HepG2 (cell line): ENCODE results near the gene UST. TPM values are rescaled to one million over a fixed set of nuclear protein-coding genes. Genes with fewer than 3 reads are reported as not detected.
A peak's percentile ranks its signal among the peaks of the same experiment; 100 is the strongest.

Source experiments
- ATAC-seq: fragments of 200-7000 bp; cut with Tn5 transposase; 3 replicates; pipeline ENCODE4 v1.9.1; 2020; ENCODE audit warnings: mild to moderate bottlenecking, moderate library complexity
- BruUV-seq: library from RNA; stranded (reverse); fragments of 400-500 nt; replicated peaks from 2 replicates; lab custom pipeline; 2021; lab: Mats Ljungman, UMichigan
- CTCF ChIA-PET: fragments of 300-600 bp; formaldehyde crosslinking; extraction: SDS; loops from one replicate; lab custom pipeline; 2021; ENCODE audit warnings: low total read pairs, inconsistent platforms, low intra/inter-chr PET ratio; lab: Yijun Ruan, JAX
- POLR2A ChIA-PET: fragments of 350-600 bp; sonication (Branson Sonifier 250); formaldehyde crosslinking; loops from one replicate; lab custom pipeline; 2020; ENCODE audit warnings: antibody characterized with exemption, inconsistent platforms; lab: Yijun Ruan, JAX
- DNase-seq: peaks from one replicate; pipeline ENCODE4 v3.0.0-alpha.2; 2015; ENCODE audit warnings: low spot score
- FAIRE-seq: peaks from 3 replicates; lab custom pipeline; 2011; peaks lifted over from hg19 to GRCh38; lab: Jason Lieb, UNC
- H2AFZ ChIP-seq: one replicate; pipeline ENCODE4 v1.6.1; 2011; ENCODE audit warnings: low read length, inconsistent platforms
- H3K27ac ChIP-seq: fragments of 300-600 bp; 3 replicates; pipeline ENCODE4 v1.8.0; 2011; ENCODE audit warnings: mixed run types, mild to moderate bottlenecking, mixed read lengths, low read length, inconsistent platforms; ENCODE audit not compliant: insufficient read depth; ENCODE audit errors: extremely low read length
- H3K27me3 ChIP-seq, 2 experiments: fragments of 200-600 bp in 1 of 2; 2 replicates in 1 of 2; 3 replicates in 1 of 2; pipeline versions ENCODE4 v1.6.0 to v1.8.0; 2011; ENCODE audit warnings: low read length in 2 of 2, mild to moderate bottlenecking in 2 of 2, moderate library complexity in 2 of 2, inconsistent platforms in 1 of 2; ENCODE audit not compliant: insufficient read depth in 2 of 2, control insufficient read depth in 1 of 2
- H3K36me3 ChIP-seq, 2 experiments: fragments of 200-600 bp in 1 of 2; replicated peaks in 1 of 2; 2 replicates in 1 of 2; 3 replicates in 1 of 2; pipeline versions ENCODE4 v1.5.1 to v1.8.0; 2011; ENCODE audit warnings: low read length in 2 of 2, inconsistent platforms in 1 of 2; ENCODE audit not compliant: insufficient read depth in 2 of 2, control insufficient read depth in 1 of 2
- H3K4me1 ChIP-seq: 2 replicates; pipeline ENCODE4 v1.5.1; 2012; ENCODE audit warnings: low read length, inconsistent platforms; ENCODE audit not compliant: insufficient read depth
- H3K4me2 ChIP-seq: 2 replicates; pipeline ENCODE4 v1.6.0; 2011; ENCODE audit warnings: low read depth, low read length, inconsistent platforms
- H3K4me3 ChIP-seq, 3 experiments: fragments of 200-600 bp in 1 of 3; sonication (generic), shearing (Covaris generic) in 1 of 3; replicated peaks in 1 of 3; 2 replicates each; pipeline ENCODE4 v1.5.1; 2011 to 2016; ENCODE audit warnings: low read length in 3 of 3, inconsistent platforms in 2 of 3, low read depth in 2 of 3, mild to moderate bottlenecking in 2 of 3, control low read depth in 1 of 3, mixed read lengths in 1 of 3; ENCODE audit not compliant: insufficient read depth in 1 of 3
- H3K79me2 ChIP-seq: one replicate; pipeline ENCODE4 v1.6.1; 2011; ENCODE audit warnings: low read length, inconsistent platforms; ENCODE audit not compliant: insufficient read depth
- H3K9ac ChIP-seq: 2 replicates; pipeline ENCODE4 v1.6.0; 2011; ENCODE audit warnings: mild to moderate bottlenecking, low read depth, low read length, inconsistent platforms; ENCODE audit not compliant: insufficient read depth
- H3K9me3 ChIP-seq: 2 replicates; pipeline ENCODE4 v1.5.1; 2012; ENCODE audit warnings: mild to moderate bottlenecking, low read length
- H4K20me1 ChIP-seq: 2 replicates; pipeline ENCODE4 v1.6.0; 2011; ENCODE audit warnings: inconsistent platforms, mild to moderate bottlenecking, low read length, moderate library complexity; ENCODE audit not compliant: insufficient read depth
- CENPX ChIP-seq: sonication (generic); formaldehyde crosslinking; IDR thresholded peaks from 2 replicates; pipeline ENCODE4 v1.9.0; 2021; ENCODE audit warnings: mild to moderate bottlenecking, missing genetic modification reagents, moderate library complexity
- NR2F2 ChIP-seq: IDR thresholded peaks from 2 replicates; pipeline ENCODE4 v1.6.1; 2012; ENCODE audit warnings: low read depth, inconsistent platforms, borderline replicate concordance
- SALL1 ChIP-seq: sonication (generic); formaldehyde crosslinking; IDR thresholded peaks from 2 replicates; pipeline ENCODE4 v1.8.0; 2022; ENCODE audit warnings: mild to moderate bottlenecking, missing genetic modification reagents
- ZNF207 ChIP-seq: fragments of 450-650 bp; IDR thresholded peaks from 2 replicates; pipeline ENCODE4 v1.6.1; 2016; ENCODE audit warnings: antibody characterized with exemption, borderline replicate concordance
- ZNF609 ChIP-seq: sonication (generic); formaldehyde crosslinking; IDR thresholded peaks from 2 replicates; pipeline ENCODE4 v1.4.0; 2020; ENCODE audit warnings: mild to moderate bottlenecking, missing genetic modification reagents, borderline replicate concordance
- WGBS: methylation state at CpG from one replicate; pipeline ENCODE4 v1.1.6; 2017; ENCODE audit warnings: low lambda C conversion rate; 5-methylcytosine and 5-hydroxymethylcytosine counted together
- in situ Hi-C: cut with HindIII; loops from 2 replicates; pipeline ENCODE4 v1.10.0; 2017; ENCODE audit warnings: low pct_unique_long_range_greater_than_20kb; ENCODE audit not compliant: extremely low pct_ligation_motif_present
- intact Hi-C: fragments of 100-400 bp; cut with micrococcal nuclease; formaldehyde crosslinking; loops from one replicate; pipeline ENCODE4 v1.10.0; 2022; ENCODE audit not compliant: unreplicated experiment
- polyA plus RNA-seq, 8 experiments: library from polyadenylated mRNA; depleted of rRNA in 3 of 8; stranded (reverse) in 7 of 8; unstranded in 1 of 8; fragments of >200 nt; fragmentation: Illumina TruSeq in 4 of 8; extraction: Trizol in 4 of 8; gene quantifications; 2 replicates each; pipeline versions ENCODE4 v1.2.1 to v1.2.3, GENCODE V29; 2011 to 2016; ENCODE audit warnings: low read depth in 4 of 8, missing spikeins in 1 of 8, mixed read lengths in 1 of 8; ENCODE audit not compliant: insufficient read depth in 1 of 8
- total RNA-seq, 5 experiments: library from RNA; depleted of rRNA; stranded (reverse); fragments of >200 nt; fragmentation: Illumina TruSeq; extraction: Trizol; gene quantifications; 2 replicates each; pipeline ENCODE4 v1.2.3, GENCODE V29; 2016; ENCODE audit warnings: low read depth in 1 of 5
- TF ChIP-seq, protein P1 (sequence below): sonication (generic); formaldehyde crosslinking; IDR thresholded peaks from 2 replicates; pipeline ENCODE4 v1.5.0; 2020; ENCODE audit warnings: missing genetic modification reagents, mild to moderate bottlenecking, borderline replicate concordance
- TF ChIP-seq, protein P2 (sequence below): fragments of 450-650 bp; IDR thresholded peaks from 2 replicates; pipeline ENCODE4 v1.6.1; 2016

UST gene
- total and polyA plus RNA-seq, 2 of the 13 experiments (the other 11 are each of a cell fraction or from before 2014, with no cell fraction given): 0.27 TPM; not detected in 1

GRCh38 chr6:148828047-148828446 lies 81.2 kb downstream of the UST start (continued):
- TF ChIP-seq ZNF609 (CRISPR knock-in tag) (no peak), ZNF207 (no peak), SALL1 (CRISPR knock-in tag) (no peak), NR2F2 (no peak)
- TF ChIP-seq, protein P1, sequence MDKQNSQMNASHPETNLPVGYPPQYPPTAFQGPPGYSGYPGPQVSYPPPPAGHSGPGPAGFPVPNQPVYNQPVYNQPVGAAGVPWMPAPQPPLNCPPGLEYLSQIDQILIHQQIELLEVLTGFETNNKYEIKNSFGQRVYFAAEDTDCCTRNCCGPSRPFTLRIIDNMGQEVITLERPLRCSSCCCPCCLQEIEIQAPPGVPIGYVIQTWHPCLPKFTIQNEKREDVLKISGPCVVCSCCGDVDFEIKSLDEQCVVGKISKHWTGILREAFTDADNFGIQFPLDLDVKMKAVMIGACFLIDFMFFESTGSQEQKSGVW (CRISPR knock-in tag): no peak

GRCh38 chr6:148829415-148830101 lies 82.7 kb downstream of the UST start:
- H3K27me3 ChIP-seq: no peaks in the 10 kb centered on the region; a peak in 1 of 5 replicates
- H4K20me1 ChIP-seq: no peaks in the 10 kb centered on the region
- BruUV-seq: no TSS peak
- TF ChIP-seq, protein P2, sequence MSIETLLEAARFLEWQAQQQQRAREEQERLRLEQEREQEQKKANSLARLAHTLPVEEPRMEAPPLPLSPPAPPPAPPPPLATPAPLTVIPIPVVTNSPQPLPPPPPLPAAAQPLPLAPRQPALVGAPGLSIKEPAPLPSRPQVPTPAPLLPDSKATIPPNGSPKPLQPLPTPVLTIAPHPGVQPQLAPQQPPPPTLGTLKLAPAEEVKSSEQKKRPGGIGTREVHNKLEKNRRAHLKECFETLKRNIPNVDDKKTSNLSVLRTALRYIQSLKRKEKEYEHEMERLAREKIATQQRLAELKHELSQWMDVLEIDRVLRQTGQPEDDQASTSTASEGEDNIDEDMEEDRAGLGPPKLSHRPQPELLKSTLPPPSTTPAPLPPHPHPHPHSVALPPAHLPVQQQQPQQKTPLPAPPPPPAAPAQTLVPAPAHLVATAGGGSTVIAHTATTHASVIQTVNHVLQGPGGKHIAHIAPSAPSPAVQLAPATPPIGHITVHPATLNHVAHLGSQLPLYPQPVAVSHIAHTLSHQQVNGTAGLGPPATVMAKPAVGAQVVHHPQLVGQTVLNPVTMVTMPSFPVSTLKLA: peak; percentile 84
- no peak for TF ChIP-seq CENPX (CRISPR knock-in tag)
- H3K36me3 ChIP-seq: no peaks in the 10 kb centered on the region
- H3K27ac ChIP-seq: no peak overlapping the region
- intact Hi-C loops (no loop called here), in situ Hi-C loops (no loop called here)
- FAIRE-seq: no peak
- H3K9me3 ChIP-seq: no peaks in the 10 kb centered on the region
- CTCF ChIA-PET: no interaction called here
- H3K79me2 ChIP-seq: no peaks in the 10 kb centered on the region
- H3K4me1 ChIP-seq: no peaks in the 10 kb centered on the region
- 15% methylated on average over 4 of the region's 4 CpGs for WGBS
- H3K9ac ChIP-seq: no peak overlapping the region
- no peak overlapping the region for H3K4me2 ChIP-seq
- no peak overlapping the region for H3K4me3 ChIP-seq
- no peak overlapping the region for H2AFZ ChIP-seq
- DNase-seq: no peak
- POLR2A ChIA-PET: no interaction called here
- no peak for ATAC-seq
